Fibroblast of peridontal ligament (primary cell): ENCODE results near the gene HERC4.
A peak's percentile ranks its signal among the peaks of the same experiment; 100 is the strongest.

ENCODE experiments used
- DNase-seq: peaks from one replicate; pipeline ENCODE4 v3.0.0-alpha.2; 2010; ENCODE audit errors: extremely low read depth

HERC4 gene

DNA sequence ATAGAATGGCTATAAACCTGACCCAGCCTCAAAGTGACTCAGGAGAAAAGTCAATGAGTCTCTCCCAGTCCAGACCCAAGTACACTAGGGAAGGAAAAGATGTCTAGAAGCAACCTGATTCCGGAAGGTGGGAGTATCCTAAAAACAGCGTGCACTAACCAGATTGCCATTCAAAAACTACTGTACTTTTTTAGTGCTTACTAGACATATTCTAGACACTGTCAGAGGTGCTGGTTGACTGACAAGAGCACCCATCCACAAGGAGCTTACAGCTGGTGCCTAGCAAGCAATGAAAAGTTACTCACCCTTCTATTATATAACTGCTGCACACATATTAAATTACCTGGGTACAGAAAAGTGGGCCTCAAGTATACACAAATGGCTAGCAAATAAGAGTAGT lies 109.6 kb downstream of the HERC4 start:
- DNase-seq = no peak

DNA sequence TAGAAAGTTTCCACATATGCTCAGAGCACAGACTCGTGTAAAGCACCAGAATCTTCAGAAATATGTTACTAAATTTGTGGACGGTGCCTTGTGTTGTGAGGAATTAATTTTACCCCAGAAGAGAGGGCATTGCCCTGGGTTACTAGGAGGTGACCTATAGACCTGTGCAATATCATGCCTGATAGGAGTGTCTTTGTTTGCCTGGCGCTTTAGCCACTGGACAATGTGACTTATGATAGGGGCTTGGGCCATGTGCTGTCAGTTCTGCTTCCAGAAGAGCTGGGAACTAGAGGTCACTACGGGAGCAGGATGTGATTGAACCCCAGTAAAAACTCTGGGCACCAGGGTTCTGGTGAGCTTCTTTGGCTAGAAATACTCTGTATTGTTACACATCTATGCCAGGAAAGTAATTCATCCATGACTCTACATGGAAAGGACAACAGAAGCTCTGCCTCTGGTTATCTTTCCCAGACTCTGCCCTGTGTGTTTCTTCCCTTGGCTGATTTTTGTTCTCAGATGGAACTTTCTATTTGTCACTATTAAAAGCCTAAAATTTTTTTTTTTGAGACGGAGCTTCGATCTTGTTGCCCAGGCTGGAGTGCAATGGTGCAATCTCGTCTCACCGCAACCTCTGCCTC lies 115.1 kb downstream of the HERC4 start:
- no peak for DNase-seq

DNA sequence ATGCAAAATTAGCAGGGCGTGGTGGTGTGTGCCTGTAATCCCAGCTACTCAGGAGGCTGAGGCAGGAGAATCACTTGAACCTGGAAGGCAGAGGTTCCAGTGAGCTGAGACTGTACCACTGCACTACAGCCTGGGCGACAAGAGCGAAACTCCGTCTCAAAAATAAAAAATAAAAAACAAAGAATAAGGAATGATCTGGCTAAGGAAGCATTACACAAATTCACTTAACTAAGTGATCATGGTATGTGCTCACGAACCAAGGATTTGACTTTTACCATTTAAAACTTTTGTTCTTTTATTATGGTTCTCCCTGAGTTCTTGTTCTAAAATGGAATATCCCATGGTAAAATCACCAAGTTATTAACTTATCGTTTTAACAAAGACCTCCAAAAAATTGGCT lies 119.5 kb downstream of the HERC4 start:
- no peak for DNase-seq

DNA sequence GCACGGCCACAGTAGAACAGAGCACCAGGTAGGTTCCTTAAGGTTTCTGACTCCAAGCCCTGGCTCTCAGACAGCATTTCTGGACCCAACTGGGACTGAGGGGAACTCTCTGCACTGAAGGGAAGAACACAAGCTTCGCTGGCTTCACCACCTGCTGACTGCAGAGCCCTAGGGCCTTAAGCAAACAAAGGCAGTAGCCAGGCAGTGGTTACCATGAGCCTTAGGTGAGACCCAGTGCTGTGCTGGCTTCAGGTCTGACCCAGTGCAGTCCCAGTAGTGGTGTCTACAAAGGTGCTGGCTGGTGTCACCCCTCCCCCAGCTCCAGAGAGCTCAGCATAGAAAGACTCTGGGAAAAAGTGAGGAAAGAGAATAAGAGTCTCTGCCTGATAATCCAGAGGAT lies 131.2 kb downstream of the HERC4 start:
- DNase-seq = no peak

DNA sequence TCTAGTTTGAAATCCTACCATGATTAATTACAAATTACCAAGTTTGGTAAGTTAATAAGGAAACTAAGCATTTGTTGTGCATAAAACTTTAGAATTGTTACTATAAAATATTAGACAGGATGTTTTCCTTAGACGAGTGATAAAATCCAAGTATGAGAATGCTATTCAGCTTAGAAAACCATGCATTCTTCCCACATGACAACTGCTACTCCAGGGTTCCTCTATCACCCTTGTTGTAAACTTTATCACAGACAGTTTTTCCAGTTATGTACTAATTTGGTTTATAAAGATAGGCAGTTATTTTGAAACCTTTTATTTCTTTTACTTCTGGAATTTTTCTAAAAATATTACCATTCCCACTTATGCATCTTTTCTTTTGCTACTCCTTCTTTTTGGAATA lies 138.7 kb downstream of the HERC4 start:
- no peak for DNase-seq

DNA sequence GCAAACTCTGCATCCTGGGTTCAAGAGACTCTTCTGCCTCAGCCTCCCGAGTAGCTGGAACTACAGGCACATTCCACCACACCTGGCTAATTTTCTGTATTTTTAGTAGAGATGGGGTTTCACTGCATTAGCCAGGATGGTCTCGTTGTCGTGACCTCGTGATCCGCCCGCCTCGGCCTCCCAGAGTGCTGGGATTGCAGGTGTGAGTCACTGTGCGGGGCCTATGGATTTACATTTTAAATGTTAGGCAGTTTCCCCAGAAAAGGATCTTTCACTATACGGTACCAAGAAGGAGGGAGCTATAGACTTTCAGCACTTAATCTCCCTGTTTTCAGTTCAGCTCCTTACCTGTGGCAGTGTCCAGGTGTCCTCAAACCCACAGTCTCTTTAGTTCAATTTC lies 139.9 kb downstream of the HERC4 start:
- DNase-seq = no peak

DNA sequence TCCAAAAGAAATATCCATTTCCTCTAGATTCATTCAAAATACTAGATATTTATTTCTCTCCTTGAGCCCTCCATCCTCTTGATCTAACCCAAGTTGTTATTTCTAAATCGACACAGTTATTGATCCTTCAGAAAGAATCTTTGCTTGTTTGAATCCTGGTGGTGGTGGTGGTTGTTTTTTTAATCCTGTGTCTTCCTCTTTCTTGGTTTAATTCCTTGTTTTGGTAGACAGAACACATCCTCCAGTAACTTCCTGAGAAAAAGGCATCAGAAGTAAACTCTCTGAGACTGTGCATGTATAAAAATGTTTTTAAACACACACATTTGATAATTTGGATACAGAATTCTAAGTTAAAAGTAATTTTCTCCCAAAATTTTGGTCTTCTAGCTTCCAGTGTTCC lies 140.7 kb downstream of the HERC4 start:
- DNase-seq = no peak

DNA sequence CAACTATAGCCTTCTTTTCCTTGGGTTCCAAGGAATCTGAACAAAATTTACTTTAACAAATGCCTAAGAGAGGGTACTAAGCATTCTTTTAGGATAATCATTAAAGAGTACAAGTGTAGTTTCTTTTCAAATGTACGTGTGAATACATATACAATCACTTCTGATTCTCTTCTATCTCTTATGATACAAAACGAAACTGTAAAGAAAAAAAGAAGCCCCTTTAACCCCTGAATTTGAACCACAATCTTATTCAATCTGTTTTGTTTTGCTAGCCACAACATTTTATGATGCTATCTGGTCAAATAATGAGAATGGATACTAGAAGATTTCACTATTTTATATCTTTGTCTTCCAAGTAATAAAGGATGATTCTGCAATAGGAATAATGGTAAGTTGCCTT lies 141.9 kb downstream of the HERC4 start:
- no peak for DNase-seq

DNA sequence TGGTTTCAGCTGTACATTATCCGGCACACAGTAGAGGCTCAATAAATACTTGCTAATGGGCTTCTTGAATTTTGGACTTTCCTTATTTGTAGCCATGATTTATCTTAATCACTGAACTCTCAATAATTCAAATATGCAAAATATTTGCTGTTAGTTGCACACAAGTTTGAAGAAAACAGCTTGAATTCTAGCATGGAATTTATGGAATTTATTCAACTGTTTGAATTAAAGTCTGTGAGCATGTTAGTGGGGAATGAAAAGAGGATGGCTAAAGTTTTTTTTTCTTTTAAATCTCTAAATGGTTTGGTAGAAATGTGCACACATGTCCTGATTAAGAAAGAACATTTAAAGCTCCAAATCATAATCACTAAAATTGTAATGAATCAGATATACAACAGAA lies 148.1 kb downstream of the HERC4 start:
- peak; percentile 19 for DNase-seq

DNA sequence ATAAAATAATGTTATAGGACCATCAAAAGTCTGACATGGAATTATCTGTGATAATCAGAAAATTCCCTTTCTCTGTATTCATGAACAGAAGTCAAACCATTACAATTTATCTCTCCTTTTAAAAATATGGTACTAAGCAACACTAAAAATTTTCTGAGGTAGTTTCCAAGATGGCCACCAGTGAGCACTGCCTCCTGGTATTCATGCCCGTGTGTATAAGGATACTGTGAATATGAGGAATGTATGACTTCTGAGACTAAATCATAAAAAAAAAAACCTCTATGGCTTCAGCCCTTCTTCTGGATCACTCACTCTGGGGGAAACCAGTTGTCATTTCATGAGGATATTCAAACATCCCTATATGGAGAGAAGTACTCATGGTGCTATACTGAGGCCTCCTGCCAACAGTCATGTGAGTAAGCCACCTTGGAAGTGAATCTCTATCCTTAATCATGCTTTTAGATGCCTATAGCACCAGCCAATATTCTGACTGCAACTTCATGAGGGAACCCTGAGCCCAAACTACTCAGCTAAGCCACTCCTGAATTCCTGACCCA lies 149.6 kb downstream of the HERC4 start:
- peak; percentile 42 for DNase-seq

DNA sequence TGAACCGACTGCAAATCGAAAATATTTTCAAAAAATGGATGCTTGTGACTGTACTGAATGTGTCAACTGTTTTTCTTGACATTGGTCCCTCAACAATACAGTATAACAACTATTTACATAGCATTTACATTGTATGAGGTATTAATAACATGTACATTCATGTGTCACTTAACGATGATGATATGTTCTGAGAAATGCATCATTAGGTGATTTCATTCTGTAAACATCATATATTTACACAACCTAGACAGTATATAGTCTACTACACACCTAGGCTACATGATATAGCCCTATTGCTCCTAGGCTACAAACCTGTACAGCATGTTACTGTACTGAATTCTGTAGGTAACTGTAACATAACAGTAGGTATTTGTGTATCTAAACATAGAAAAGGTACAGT lies 150.9 kb downstream of the HERC4 start:
- DNase-seq = no peak

DNA sequence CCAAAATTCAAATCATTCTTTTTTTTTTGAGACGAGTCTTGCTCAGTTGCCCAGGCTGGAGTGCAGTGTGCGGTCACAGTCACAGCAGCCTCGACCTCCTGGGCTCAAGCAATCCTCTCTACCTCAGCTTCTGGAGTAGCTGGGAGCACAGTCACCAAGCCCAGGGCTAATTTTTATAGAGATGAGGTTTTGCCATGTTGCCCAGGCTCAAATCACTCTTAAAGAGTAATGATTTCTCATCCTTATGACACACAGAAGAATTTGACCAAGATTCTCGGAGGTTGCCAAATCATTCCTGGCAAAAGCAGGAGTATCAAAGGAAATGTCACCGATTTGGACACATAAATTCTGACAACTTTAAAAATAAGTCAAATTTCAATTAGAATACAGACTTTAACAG lies 151.5 kb downstream of the HERC4 start:
- DNase-seq = peak; percentile 61

DNA sequence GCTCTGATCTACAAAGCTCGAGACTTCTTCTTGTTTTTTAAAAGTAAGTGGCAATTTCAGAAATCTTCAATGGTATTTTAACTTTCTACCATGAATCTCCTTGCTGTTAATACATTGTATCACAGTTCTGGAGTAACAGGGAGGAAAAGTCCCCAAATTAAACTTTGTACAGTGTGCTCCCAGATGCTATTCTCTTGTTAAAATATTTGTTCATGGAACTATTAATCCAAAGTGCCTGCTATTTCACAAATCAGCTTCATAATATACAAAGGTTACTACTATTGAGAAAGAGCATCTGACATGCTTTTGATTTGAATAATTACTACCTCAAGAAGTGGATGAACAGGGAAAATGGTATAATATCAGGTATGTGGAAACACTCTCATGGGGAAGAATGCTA lies 154.0 kb downstream of the HERC4 start:
- DNase-seq = no peak

DNA sequence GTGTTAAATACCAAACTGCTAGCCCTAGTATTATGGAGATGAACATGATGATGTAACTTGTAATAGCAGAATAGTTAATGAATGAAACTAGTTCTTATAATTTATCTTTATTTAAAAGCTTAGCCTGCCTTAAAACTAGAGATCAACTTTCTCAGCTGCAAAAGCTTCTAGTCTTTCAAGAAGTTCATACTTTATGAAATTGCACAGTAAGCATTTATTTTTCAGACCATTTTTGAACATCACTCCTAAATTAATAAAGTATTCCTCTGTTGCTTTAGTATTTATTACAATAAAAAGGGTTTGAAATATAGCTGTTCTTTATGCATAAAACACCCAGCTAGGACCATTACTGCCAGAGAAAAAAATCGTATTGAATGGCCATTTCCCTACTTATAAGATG lies 157.4 kb downstream of the HERC4 start:
- DNase-seq = no peak

DNA sequence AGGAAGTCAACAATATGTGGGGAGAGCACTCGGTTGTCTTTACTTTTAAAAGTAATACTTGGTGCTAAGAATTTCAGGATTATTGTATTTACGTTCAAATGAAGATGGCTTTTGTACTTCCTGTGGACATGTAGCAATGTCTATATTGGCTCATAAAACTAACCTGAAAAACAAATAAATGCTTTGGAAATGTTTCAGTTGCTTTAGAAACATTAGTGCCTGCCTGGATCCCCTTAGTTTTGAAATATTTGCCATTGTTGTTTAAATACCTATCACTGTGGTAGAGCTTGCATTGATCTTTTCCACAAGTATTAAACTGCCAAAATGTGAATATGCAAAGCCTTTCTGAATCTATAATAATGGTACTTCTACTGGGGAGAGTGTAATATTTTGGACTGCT lies 157.9 kb downstream of the HERC4 start:
- no peak for DNase-seq

DNA sequence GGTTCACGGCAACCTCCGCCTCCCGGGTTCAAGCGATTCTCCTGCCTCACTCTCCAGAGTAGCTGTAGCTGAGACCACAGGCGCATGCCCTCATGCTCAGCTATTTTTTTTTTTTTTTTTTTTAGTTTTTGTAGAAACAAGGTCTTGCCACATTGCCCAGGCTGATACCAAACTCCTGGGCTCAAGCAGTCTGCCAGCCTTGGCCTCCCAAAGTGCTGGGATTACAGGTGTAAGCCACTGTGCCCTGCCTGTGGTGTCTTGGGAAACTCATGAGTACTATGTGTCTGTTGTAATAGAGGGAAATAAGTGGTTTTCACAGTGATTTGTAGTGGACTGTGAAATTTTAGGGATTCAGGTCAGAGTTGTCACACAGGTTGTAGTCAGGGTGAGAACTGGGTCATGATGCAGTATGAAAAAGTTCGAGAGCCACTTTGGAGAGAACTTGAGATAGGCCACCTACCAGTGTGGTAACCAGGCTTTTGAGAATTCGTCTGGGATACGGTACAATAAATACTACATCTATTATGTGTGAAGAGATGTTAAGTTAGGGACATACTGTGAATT lies 160.2 kb downstream of the HERC4 start:
- DNase-seq = no peak

DNA sequence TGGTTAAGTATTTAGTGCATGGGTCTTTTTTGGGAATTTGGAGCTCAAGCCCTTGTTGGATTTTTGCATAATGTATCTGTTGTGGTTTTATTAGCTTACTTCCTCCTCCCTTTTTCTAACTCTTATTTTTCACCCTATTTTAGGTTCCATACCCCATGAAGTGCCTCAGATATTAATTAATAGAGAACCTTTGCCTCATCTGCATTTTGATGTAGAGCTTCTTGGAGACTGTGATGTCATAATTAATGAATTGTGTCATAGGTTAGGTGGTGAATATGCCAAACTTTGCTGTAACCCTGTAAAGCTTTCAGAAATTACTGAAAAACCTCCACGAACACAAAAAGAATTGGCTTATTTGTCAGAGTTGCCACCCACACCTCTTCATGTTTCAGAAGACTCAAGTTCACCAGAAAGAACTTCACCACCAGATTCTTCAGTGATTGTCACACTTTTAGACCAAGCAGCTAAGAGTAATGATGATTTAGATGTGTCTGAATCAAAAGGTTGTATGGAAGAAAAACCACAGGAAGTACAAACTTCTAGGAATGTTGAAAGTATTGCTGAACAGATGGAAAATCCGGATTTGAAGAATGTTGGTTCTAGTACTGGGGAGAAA lies 162.6 kb downstream of the HERC4 start:
- peak; percentile 22 for DNase-seq

DNA sequence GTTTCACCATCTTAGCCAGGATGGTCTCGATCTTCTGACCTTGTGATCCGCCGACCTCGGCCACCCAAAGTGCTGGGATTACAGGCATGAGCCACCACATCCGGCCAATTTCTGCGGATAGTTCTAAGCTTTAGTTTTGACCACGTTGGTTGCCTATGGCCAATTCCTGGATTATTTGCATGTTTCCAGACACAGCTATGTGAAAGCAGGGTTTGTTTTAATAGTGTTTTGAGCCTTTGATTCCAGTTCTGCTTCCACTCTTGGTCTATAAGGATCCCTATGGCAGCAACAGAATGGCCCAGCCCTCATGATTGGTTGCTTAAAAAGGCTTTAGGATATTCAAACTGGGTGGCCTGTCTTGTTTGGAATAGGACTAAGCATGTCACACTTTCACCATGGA lies 171.5 kb downstream of the HERC4 start:
- DNase-seq = no peak

DNA sequence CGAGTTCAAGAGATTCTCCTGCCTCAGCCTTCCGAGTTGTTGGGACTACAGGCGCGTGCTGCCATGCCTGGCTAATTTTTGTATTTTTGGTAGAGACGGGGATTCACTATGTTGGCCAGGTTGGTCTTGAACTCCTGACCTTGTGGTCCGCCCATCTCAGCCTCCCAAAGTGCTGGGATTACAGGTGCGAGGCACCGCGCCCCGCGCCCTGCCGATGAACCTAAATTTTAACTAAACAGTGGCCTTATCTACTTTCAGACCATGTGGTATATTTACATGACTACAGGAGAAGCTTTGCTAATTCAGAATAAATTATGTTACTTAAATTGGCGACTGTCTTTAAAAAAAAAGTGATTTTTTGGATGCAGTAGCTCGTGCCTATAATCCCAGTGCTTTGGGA lies 181.4 kb downstream of the HERC4 start:
- no peak for DNase-seq

DNA sequence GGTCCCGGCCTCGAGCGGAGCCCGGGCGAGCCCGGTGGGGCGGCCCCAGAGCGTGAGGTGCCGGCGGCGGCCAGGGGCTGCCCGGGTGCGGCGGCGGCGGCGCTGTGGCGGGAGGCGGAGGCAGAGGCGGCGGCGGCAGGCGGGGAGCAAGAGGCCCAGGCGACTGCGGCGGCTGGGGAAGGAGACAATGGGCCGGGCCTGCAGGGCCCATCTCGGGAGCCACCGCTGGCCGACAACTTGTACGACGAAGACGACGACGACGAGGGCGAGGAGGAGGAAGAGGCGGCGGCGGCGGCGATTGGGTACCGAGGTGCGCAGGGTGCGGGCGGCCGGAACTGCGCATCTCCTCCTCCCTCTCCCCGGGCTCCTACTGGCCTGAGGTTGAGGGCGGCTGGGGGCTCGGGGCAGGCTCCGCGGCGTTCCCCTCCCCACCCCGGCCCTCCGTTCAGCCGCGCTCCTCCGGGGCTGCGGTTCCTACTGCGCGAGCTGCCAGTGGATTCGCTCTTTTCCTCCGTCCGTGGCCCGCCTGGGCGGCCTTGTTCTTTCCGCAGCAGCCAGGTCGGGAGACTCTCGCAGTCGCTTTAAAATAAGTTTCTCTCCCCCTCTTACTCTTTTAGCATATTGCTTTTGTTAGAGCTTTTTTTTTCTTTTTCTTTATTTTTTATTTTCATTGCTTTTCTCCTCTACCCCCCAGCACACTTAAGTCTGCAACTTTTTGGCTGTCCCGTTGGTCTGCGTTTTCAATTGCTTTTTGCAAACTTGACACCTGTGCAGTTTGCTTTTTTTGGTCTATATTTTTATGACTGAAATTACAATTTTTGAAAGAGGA lies 190.0 kb downstream of the HERC4 start:
- DNase-seq = peak; percentile 52

DNA sequence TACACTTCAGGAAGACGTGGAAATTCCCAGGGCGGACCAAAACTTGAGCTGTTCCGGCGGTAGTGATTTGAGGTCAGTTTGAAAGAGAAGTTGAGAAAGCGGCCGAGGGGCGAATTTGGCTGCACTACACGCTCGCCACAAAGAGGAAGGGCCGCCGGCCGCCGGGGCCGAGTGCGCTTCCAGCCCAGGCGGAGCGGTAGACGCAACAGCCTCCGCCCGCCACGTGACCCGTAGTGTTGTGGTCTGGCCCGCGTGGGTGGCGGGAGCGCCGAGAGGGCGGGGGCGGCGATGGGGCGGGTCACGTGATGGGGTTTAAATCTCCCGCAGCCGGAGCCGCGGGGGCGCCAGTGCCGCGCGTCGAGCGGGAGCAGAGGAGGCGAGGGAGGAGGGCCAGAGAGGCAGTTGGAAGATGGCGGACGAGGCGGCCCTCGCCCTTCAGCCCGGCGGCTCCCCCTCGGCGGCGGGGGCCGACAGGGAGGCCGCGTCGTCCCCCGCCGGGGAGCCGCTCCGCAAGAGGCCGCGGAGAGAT lies 190.7 kb downstream of the HERC4 start, which contains the start of gene SIRT1:
Gene SIRT1, plus strand, starts transcription at position 344 of the 529 bp plus-strand sequence. Its CDS starts 66 bp downstream, at position 410.
- DNase-seq = peak; percentile 88

DNA sequence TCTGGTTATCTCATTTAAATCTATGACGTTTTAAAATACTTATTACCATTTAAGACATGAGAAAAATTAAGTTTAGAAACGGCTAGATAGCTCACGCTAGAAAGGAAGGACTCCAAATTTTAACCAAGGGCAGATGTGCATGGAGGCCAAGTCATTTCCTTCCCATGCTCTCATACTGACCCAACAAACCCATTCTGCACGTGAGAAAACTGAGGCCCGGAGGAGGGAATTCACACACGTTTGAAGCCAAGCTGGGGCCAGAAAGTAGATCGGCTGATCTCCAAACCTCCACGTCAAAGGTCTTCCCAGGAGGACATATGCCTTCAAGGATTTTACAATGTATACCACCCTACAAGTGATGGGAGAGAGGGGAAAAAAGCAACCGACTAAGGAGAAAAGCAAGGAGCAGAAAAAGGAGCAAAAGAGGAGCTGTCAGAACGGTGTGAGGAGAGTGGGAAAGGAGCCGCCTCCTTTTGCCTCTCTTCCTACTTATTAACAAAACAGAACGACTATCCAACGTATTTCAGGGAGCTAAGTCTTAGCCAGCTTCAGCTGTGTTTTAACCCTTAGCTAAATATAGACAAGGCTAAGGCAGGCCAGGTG lies 191.3 kb downstream of the HERC4 start:
- peak; percentile 58 for DNase-seq
